Stimulated activated CD8-positive, alpha-beta memory T cell treated with anti-CD3 and anti-CD28 coated beads, Interleukin-15, amount 100 ng/mL, for 1 hour (primary cell): ENCODE measurements around the gene KCNMA1.

Source experiments
- DNase-seq: peaks from one replicate; pipeline ENCODE4 v3.0.0-alpha.2; 2020; ENCODE audit warnings: low read depth

Gene KCNMA1

GRCh38 chr10:77267703-77268675 is 369.6 kb downstream of the KCNMA1 start:
- DNase-seq = no peak

GRCh38 chr10:77266242-77266641 is 371.4 kb downstream of the KCNMA1 start:
- no peak for DNase-seq

- no peak for DNase-seq
These were observed 373.1 kb downstream of the KCNMA1 start for GRCh38 chr10:77264527-77264926.

GRCh38 chr10:77264107-77264506 is 373.5 kb downstream of the KCNMA1 start:
- no peak for DNase-seq

- no peak for DNase-seq
These were observed 373.9 kb downstream of the KCNMA1 start for GRCh38 chr10:77263700-77264099.

GRCh38 chr10:77261146-77261545 is 376.5 kb downstream of the KCNMA1 start:
- DNase-seq = no peak

GRCh38 chr10:77259171-77259874 is 378.3 kb downstream of the KCNMA1 start:
- no peak for DNase-seq

- no peak for DNase-seq
These were observed 381.3 kb downstream of the KCNMA1 start for GRCh38 chr10:77256346-77256745.

GRCh38 chr10:77253556-77254064 is 384.0 kb downstream of the KCNMA1 start:
- DNase-seq = no peak

- DNase-seq = no peak
These were observed 384.5 kb downstream of the KCNMA1 start for GRCh38 chr10:77253147-77253545.

GRCh38 chr10:77252380-77253146 is 385.0 kb downstream of the KCNMA1 start:
- DNase-seq = no peak

GRCh38 chr10:77251297-77252013 is 386.2 kb downstream of the KCNMA1 start:
- DNase-seq = no peak

- no peak for DNase-seq
These were observed 387.6 kb downstream of the KCNMA1 start for GRCh38 chr10:77249901-77250459.

GRCh38 chr10:77248104-77248790 is 389.4 kb downstream of the KCNMA1 start:
- no peak for DNase-seq

- DNase-seq = no peak
These were observed 390.3 kb downstream of the KCNMA1 start for GRCh38 chr10:77247031-77247990.

GRCh38 chr10:77245953-77246352 is 391.7 kb downstream of the KCNMA1 start:
- no peak for DNase-seq

GRCh38 chr10:77244746-77245145 is 392.9 kb downstream of the KCNMA1 start:
- DNase-seq = no peak

- DNase-seq = no peak
These were observed 393.3 kb downstream of the KCNMA1 start for GRCh38 chr10:77244286-77244685.

- DNase-seq = no peak
These were observed 396.3 kb downstream of the KCNMA1 start for GRCh38 chr10:77241350-77241725.
